DND-41 (cell line): ENCODE measurements around the gene FPGT.

Experiments used
- ATAC-seq: fragments of 200-7000 bp; cut with Tn5 transposase; 3 replicates; pipeline ENCODE4 v1.9.1; 2021; ENCODE audit warnings: low read depth; ENCODE audit not compliant: insufficient read depth
- DNase-seq: peaks from one replicate; pipeline ENCODE4 v3.0.0-alpha.2; 2020
- H2AFZ ChIP-seq: 2 replicates; pipeline ENCODE4 v1.6.0; 2012; ENCODE audit warnings: low read depth, low read length
- H3K27ac ChIP-seq: 2 replicates; pipeline ENCODE4 v1.5.1; 2012; ENCODE audit warnings: low read length, inconsistent platforms
- H3K27me3 ChIP-seq: fragments of 200-600 bp; sonication (generic); 2 replicates; pipeline ENCODE4 v1.6.0; 2012; ENCODE audit warnings: low read length, mild to moderate bottlenecking, inconsistent platforms; ENCODE audit not compliant: insufficient read depth, poor library complexity
- H3K36me3 ChIP-seq: 2 replicates; pipeline ENCODE4 v1.5.1; 2012; ENCODE audit warnings: low read length, inconsistent platforms; ENCODE audit not compliant: insufficient read depth
- H3K4me1 ChIP-seq: 2 replicates; pipeline ENCODE4 v1.5.1; 2012; ENCODE audit warnings: mild to moderate bottlenecking, low read length; ENCODE audit not compliant: insufficient read depth
- H3K4me2 ChIP-seq: 2 replicates; pipeline ENCODE4 v1.6.0; 2012; ENCODE audit warnings: mild to moderate bottlenecking, moderate library complexity, low read length, inconsistent platforms; ENCODE audit not compliant: insufficient read depth
- H3K4me3 ChIP-seq, 2 experiments: fragments of 200-600 bp in 1 of 2; shearing (Covaris generic) in 1 of 2; 2 replicates each; pipeline ENCODE4 v1.5.1; 2012 to 2016; ENCODE audit warnings: inconsistent platforms in 2 of 2, low read length in 2 of 2, mild to moderate bottlenecking in 2 of 2, low read depth in 1 of 2, moderate library complexity in 1 of 2
- H3K79me2 ChIP-seq: 2 replicates; pipeline ENCODE4 v1.6.0; 2012; ENCODE audit warnings: low read length, inconsistent platforms; ENCODE audit not compliant: insufficient read depth
- H3K9ac ChIP-seq: 2 replicates; pipeline ENCODE4 v1.6.0; 2012; ENCODE audit warnings: low read depth, mild to moderate bottlenecking, inconsistent platforms, low read length, moderate library complexity
- H3K9me3 ChIP-seq: 2 replicates; pipeline ENCODE4 v1.5.1; 2012; ENCODE audit warnings: low read length, moderate library complexity, mild to moderate bottlenecking, inconsistent platforms; ENCODE audit not compliant: insufficient read depth, severe bottlenecking
- H4K20me1 ChIP-seq: 2 replicates; pipeline ENCODE4 v1.6.0; 2012; ENCODE audit warnings: low read length; ENCODE audit not compliant: insufficient read depth
- EZH2 ChIP-seq: IDR thresholded peaks from 3 replicates; pipeline ENCODE4 v1.6.1; 2012; ENCODE audit warnings: borderline replicate concordance, low read depth, mild to moderate bottlenecking, moderate library complexity, low read length, inconsistent platforms; ENCODE audit not compliant: severe bottlenecking
- TF ChIP-seq, protein P1 (sequence below): IDR thresholded peaks from 2 replicates; pipeline ENCODE4 v1.5.1; 2012; ENCODE audit warnings: borderline replicate concordance, low read length, moderate library complexity, mild to moderate bottlenecking; ENCODE audit not compliant: poor library complexity, severe bottlenecking; ENCODE audit errors: extremely low read depth

Gene FPGT

GRCh38 chr1:74197657-74198552 is at the start of gene FPGT, which contains the start of gene LRRIQ3:
Gene FPGT (plus strand): TSS chr1:74198242. CDS start chr1:74198279, 37 bp downstream.
Gene LRRIQ3 (minus strand): TSS chr1:74198176. CDS start chr1:74183684, 14,492 bp downstream.
- H3K27me3 ChIP-seq: no peaks in the 10 kb centered on the region
- H4K20me1 ChIP-seq: no peaks in the 10 kb centered on the region
- H3K4me2 ChIP-seq: peak within 1 kb of the TSS; percentile 63
- no peaks in the 10 kb centered on the region; the same call in 1 of the 2 replicates for H3K79me2 ChIP-seq
- no peaks in the 10 kb centered on the region for H3K9me3 ChIP-seq
- ATAC-seq (peak; percentile 95), DNase-seq (peak; percentile 96)
- H3K9ac ChIP-seq: peak within 1 kb of the TSS; percentile 62
- no peaks in the 10 kb centered on the region for H3K36me3 ChIP-seq
- H3K27ac ChIP-seq: peak within 1 kb of the TSS; percentile 84
- H3K4me1 ChIP-seq: peaks cover 26% of the 10 kb centered on the region
- TF ChIP-seq, protein P1, sequence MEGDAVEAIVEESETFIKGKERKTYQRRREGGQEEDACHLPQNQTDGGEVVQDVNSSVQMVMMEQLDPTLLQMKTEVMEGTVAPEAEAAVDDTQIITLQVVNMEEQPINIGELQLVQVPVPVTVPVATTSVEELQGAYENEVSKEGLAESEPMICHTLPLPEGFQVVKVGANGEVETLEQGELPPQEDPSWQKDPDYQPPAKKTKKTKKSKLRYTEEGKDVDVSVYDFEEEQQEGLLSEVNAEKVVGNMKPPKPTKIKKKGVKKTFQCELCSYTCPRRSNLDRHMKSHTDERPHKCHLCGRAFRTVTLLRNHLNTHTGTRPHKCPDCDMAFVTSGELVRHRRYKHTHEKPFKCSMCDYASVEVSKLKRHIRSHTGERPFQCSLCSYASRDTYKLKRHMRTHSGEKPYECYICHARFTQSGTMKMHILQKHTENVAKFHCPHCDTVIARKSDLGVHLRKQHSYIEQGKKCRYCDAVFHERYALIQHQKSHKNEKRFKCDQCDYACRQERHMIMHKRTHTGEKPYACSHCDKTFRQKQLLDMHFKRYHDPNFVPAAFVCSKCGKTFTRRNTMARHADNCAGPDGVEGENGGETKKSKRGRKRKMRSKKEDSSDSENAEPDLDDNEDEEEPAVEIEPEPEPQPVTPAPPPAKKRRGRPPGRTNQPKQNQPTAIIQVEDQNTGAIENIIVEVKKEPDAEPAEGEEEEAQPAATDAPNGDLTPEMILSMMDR: no peak
- TF ChIP-seq EZH2: no peak
- H3K4me3 ChIP-seq: peak within 1 kb of the TSS; percentile 62 to 76
- H2AFZ ChIP-seq: peak within 1 kb of the TSS; percentile 97

DNA sequence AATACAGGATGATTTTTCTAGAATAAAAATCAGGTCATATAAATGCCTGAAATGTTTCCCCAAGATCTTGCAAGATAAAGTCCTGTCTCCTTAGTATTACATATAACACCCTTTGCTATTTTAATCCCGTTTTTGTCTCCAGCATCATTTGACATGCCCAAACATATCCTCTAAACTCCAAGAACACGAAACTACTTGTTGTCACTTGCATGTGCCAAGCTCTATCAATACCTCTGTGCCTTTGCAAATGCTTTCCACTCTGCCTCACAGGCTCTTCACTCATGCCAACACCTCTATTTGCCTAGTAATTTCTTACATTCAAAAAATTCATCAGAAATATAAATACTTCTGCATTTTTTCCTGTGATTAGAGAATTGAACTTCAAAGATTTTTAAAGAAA is 38.0 kb upstream of the FPGT start:
- H3K4me1 ChIP-seq: no peaks in the 10 kb centered on the region
- no peaks in the 10 kb centered on the region for H3K79me2 ChIP-seq
- no peak overlapping the region for H3K4me2 ChIP-seq
- H3K27ac ChIP-seq: no peak overlapping the region
- no peak for DNase-seq
- H2AFZ ChIP-seq: no peak overlapping the region
- no peak for TF ChIP-seq EZH2
- TF ChIP-seq, protein P1: no peak
- H3K36me3 ChIP-seq: no peaks in the 10 kb centered on the region
- no peaks in the 10 kb centered on the region for H3K9me3 ChIP-seq
- H4K20me1 ChIP-seq: no peaks in the 10 kb centered on the region
- no peak overlapping the region for H3K9ac ChIP-seq
- no peak for ATAC-seq
- H3K27me3 ChIP-seq: no peaks in the 10 kb centered on the region
- H3K4me3 ChIP-seq: no peak overlapping the region

DNA sequence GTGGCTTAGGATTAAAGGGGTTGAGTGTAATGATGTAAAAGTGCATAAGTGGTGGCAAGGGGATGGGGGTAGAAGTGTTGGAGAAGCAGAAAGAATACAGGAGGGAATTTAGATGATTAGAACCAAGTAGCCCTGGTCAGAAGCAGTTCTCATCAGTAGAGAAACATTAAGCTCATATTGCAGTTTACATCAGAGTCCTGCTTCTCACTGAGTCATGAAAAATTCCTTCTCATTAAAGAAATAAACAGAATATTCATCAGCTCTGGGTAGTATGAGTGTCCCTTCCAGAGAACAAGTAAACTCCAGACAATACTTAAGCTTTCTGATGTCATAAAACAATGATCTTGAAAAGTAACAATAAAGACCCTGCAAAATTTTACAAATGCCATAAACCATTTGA is 36.5 kb upstream of the FPGT start:
- Histone ChIP-seq H3K9ac (no peak overlapping the region), H3K79me2 (no peaks in the 10 kb centered on the region), H2AFZ (no peak overlapping the region), H3K27me3 (no peaks in the 10 kb centered on the region), H4K20me1 (no peaks in the 10 kb centered on the region), H3K4me1 (no peaks in the 10 kb centered on the region), H3K4me3 (no peak overlapping the region), H3K4me2 (no peak overlapping the region), H3K9me3 (no peaks in the 10 kb centered on the region), H3K36me3 (no peaks in the 10 kb centered on the region), H3K27ac (no peak overlapping the region)
- ATAC-seq: no peak
- no peak for TF ChIP-seq EZH2
- TF ChIP-seq, protein P1: no peak
- DNase-seq: no peak
